ENCODE measurements around the gene GABRB1. TPM values are rescaled to one million over a fixed set of nuclear protein-coding genes. Genes with fewer than 3 reads are reported as not detected.
"Not testable (repeated sequence)": the region's sequence is repeated elsewhere in the genome, so short reads cannot be mapped to it uniquely, and the experiment has no call there.

GABRB1 gene
- total and polyA plus RNA-seq, 2 donors (not counting 1 experiment from before 2014, with no cell fraction given): 0.05 to 0.17 TPM

- peak; percentile 77 to 91 for DNase-seq (ENCODE audit: low read depth in 2 of 2)
- no peak overlapping the region for H3K9ac ChIP-seq (ENCODE audit: insufficient read depth, low read length)
- no peaks in the 10 kb centered on the region for H4K20me1 ChIP-seq (ENCODE audit: control insufficient read depth, extremely low read depth, insufficient read depth, low read length)
- H2AFZ ChIP-seq (ENCODE audit: low read length): no peak overlapping the region
- no peaks in the 10 kb centered on the region for H3K36me3 ChIP-seq (ENCODE audit: control insufficient read depth, insufficient read depth, low read length)
- H3K79me2 ChIP-seq (ENCODE audit: control insufficient read depth, insufficient read depth, low read length): no peaks in the 10 kb centered on the region
- no peak overlapping the region for H3K4me2 ChIP-seq (ENCODE audit: extremely low read depth, insufficient read depth, low read length)
- no peaks in the 10 kb centered on the region for H3K9me3 ChIP-seq (ENCODE audit: control insufficient read depth, insufficient read depth, low read depth, low read length)
- no peaks in the 10 kb centered on the region for H3K27me3 ChIP-seq (ENCODE audit: control insufficient read depth, insufficient read depth, low read length)
- H3K4me3 ChIP-seq (replicated peaks in 1 of 4; ENCODE audit: control extremely low read depth in 1 of 4, insufficient read depth in 1 of 4, low read depth in 3 of 4, low read length in 4 of 4): no peak overlapping the region
- TF ChIP-seq EZH2 (IDR thresholded peaks at IDR 0.05; ENCODE audit: low read length, missing control alignments) (no peak), CTCF (conservative IDR thresholded peaks at IDR 0.05 in 1 of 2, IDR thresholded peaks at IDR 0.05 in 1 of 2; ENCODE audit: low read depth in 1 of 2, low read length in 2 of 2) (no peak)
- H3K4me1 ChIP-seq (ENCODE audit: control insufficient read depth, extremely low read depth, insufficient read depth, low read length): no peaks in the 10 kb centered on the region
- H3K27ac ChIP-seq (ENCODE audit: insufficient read depth, low read length): no peak overlapping the region
These were observed 256.4 kb downstream of the GABRB1 start for GRCh38 chr4:47287735-47288134.

GRCh38 chr4:47289805-47290204 lies 258.4 kb downstream of the GABRB1 start:
- no peaks in the 10 kb centered on the region for H4K20me1 ChIP-seq (ENCODE audit: control insufficient read depth, extremely low read depth, insufficient read depth, low read length)
- no peaks in the 10 kb centered on the region for H3K9me3 ChIP-seq (ENCODE audit: control insufficient read depth, insufficient read depth, low read depth, low read length)
- H3K4me3 ChIP-seq (replicated peaks in 1 of 4; ENCODE audit: control extremely low read depth in 1 of 4, insufficient read depth in 1 of 4, low read depth in 3 of 4, low read length in 4 of 4): no peak overlapping the region
- H3K4me2 ChIP-seq (ENCODE audit: extremely low read depth, insufficient read depth, low read length): no peak overlapping the region
- DNase-seq (ENCODE audit: low read depth in 2 of 2): no peak
- no peaks in the 10 kb centered on the region for H3K27me3 ChIP-seq (ENCODE audit: control insufficient read depth, insufficient read depth, low read length)
- no peak overlapping the region for H3K9ac ChIP-seq (ENCODE audit: insufficient read depth, low read length)
- H3K79me2 ChIP-seq (ENCODE audit: control insufficient read depth, insufficient read depth, low read length): no peaks in the 10 kb centered on the region
- no peak overlapping the region for H3K27ac ChIP-seq (ENCODE audit: insufficient read depth, low read length)
- H3K4me1 ChIP-seq (ENCODE audit: control insufficient read depth, extremely low read depth, insufficient read depth, low read length): no peaks in the 10 kb centered on the region
- no peaks in the 10 kb centered on the region for H3K36me3 ChIP-seq (ENCODE audit: control insufficient read depth, insufficient read depth, low read length)
- TF ChIP-seq CTCF (conservative IDR thresholded peaks at IDR 0.05 in 1 of 2, IDR thresholded peaks at IDR 0.05 in 1 of 2; ENCODE audit: low read depth in 1 of 2, low read length in 2 of 2) (no peak), EZH2 (IDR thresholded peaks at IDR 0.05; ENCODE audit: low read length, missing control alignments) (no peak)
- H2AFZ ChIP-seq (ENCODE audit: low read length): no peak overlapping the region

- not testable (repeated sequence) for H3K36me3 ChIP-seq (ENCODE audit: control insufficient read depth, insufficient read depth, low read length); DNase-seq (ENCODE audit: low read depth in 2 of 2); H4K20me1 ChIP-seq (ENCODE audit: control insufficient read depth, extremely low read depth, insufficient read depth, low read length); H3K27ac ChIP-seq (ENCODE audit: insufficient read depth, low read length); H3K9ac ChIP-seq (ENCODE audit: insufficient read depth, low read length); H3K4me3 ChIP-seq (replicated peaks in 1 of 4; ENCODE audit: control extremely low read depth in 1 of 4, insufficient read depth in 1 of 4, low read depth in 3 of 4, low read length in 4 of 4); H3K4me2 ChIP-seq (ENCODE audit: extremely low read depth, insufficient read depth, low read length); H3K9me3 ChIP-seq (ENCODE audit: control insufficient read depth, insufficient read depth, low read depth, low read length); H3K79me2 ChIP-seq (ENCODE audit: control insufficient read depth, insufficient read depth, low read length); H2AFZ ChIP-seq (ENCODE audit: low read length); H3K27me3 ChIP-seq (ENCODE audit: control insufficient read depth, insufficient read depth, low read length); H3K4me1 ChIP-seq (ENCODE audit: control insufficient read depth, extremely low read depth, insufficient read depth, low read length)
These were observed 259.5 kb downstream of the GABRB1 start for GRCh38 chr4:47290873-47291272.

Measured in fibroblast of lung (primary cell).